Measurements from ENCODE around the gene TNNC2. TPM values are rescaled to one million over a fixed set of nuclear protein-coding genes. Genes with fewer than 3 reads are reported as not detected.
"Not testable (repeated sequence)": the region's sequence is repeated elsewhere in the genome, so short reads cannot be mapped to it uniquely, and the experiment has no call there.

Gene TNNC2
- 0.46 TPM in 1 of 2 replicates, not detected in the other for total RNA-seq
- 132 TPM for total RNA-seq (2013)
- 0.33 and 2.4 TPM in 2 replicates for polyA plus RNA-seq
- polyA minus RNA-seq: 0.93 and 0.94 TPM in 2 replicates

GRCh38 chr20:45827030-45827652, at the start of gene TNNC2:
Gene TNNC2, minus strand, starts transcription at chr20:45827312. Its CDS starts 64 bp downstream, at chr20:45827248.
- H3K36me3 ChIP-seq (replicated peaks in 1 of 2; ENCODE audit: control extremely low read depth in 1 of 2, control insufficient read depth in 1 of 2, extremely low read depth in 1 of 2, insufficient read depth in 2 of 2, low read length in 1 of 2): no peaks in the 10 kb centered on the region
- H3K4me1 ChIP-seq (ENCODE audit: control insufficient read depth in 2 of 2, insufficient read depth in 2 of 2, low read length in 2 of 2): peaks cover 17 to 23% of the 10 kb centered on the region in 2 donors
- no peaks in the 10 kb centered on the region for H3K79me2 ChIP-seq (ENCODE audit: control insufficient read depth, insufficient read depth, low read length)
- no peak within 1 kb of the TSS for H3K4me3 ChIP-seq (ENCODE audit: control extremely low read depth in 1 of 5, extremely low read depth in 1 of 5, insufficient read depth in 1 of 5, low read depth in 2 of 5, low read length in 4 of 5)
- no peak within 1 kb of the TSS for H3K27ac ChIP-seq (ENCODE audit: low read length in 2 of 2)
- CTCF ChIA-PET: interaction anchor here (1.5 kb wide), 1 partner anchor 63 kb away, joined by 4 read pairs; no protein-coding TSS in a partner anchor
- no peak for TF ChIP-seq CTCF (IDR thresholded peaks at IDR 0.05)
- no peak for TF ChIP-seq EZH2 (IDR thresholded peaks at IDR 0.05; ENCODE audit: borderline replicate concordance, insufficient read depth, low read depth, low read length, poor library complexity, severe bottlenecking)
- Mint-ChIP-seq H3K27me3 (peaks cover 16% of the 10 kb centered on the region), H3K4me3 (no peak within 1 kb of the TSS), H3K27ac (no peak within 1 kb of the TSS), H3K4me1 (peaks cover 19% of the 10 kb centered on the region), H3K9me3 (ENCODE audit: insufficient read depth) (no peaks in the 10 kb centered on the region)
- H2AFZ ChIP-seq (ENCODE audit: insufficient read depth, low read depth, low read length, poor library complexity, severe bottlenecking): no peak within 1 kb of the TSS
- 99% methylated on average over 7 of the region's 8 CpGs for WGBS (ENCODE audit: insufficient coverage)
- H3K4me2 ChIP-seq (replicated peaks; ENCODE audit: low read depth, low read length, poor library complexity, severe bottlenecking): no peak within 1 kb of the TSS
- intact Hi-C loops (cut with micrococcal nuclease): no loop called here
- H3K9me3 ChIP-seq (ENCODE audit: control extremely low read depth in 1 of 3, control insufficient read depth in 2 of 3, insufficient read depth in 1 of 3, low read length in 2 of 3): peaks cover 0 to 2% (median 0%) of the 10 kb centered on the region in 3 donors
- H3K9ac ChIP-seq (ENCODE audit: low read length): no peak within 1 kb of the TSS
- POLR2A ChIA-PET: no interaction called here
- peaks cover 0 to 17% (median 7%) of the 10 kb centered on the region in 4 experiments for H3K27me3 ChIP-seq (replicated peaks in 1 of 4; ENCODE audit: control extremely low read depth in 1 of 4, control insufficient read depth in 3 of 4, insufficient read depth in 4 of 4, low read length in 3 of 4)
- ATAC-seq (ENCODE audit: low read depth) (no peak), DNase-seq (no peak)
- H4K20me1 ChIP-seq (ENCODE audit: control insufficient read depth, insufficient read depth, low read length, poor library complexity, severe bottlenecking): no peaks in the 10 kb centered on the region

- Histone ChIP-seq H3K27ac (ENCODE audit: low read length in 2 of 2) (no peak overlapping the region), H3K9ac (ENCODE audit: low read length) (no peak overlapping the region), H3K36me3 (replicated peaks in 1 of 2; ENCODE audit: control extremely low read depth in 1 of 2, control insufficient read depth in 1 of 2, extremely low read depth in 1 of 2, insufficient read depth in 2 of 2, low read length in 1 of 2) (peaks cover 2 to 24% of the 10 kb centered on the region in 2 experiments), H3K4me2 (replicated peaks; ENCODE audit: low read depth, low read length, poor library complexity, severe bottlenecking) (no peak overlapping the region), H4K20me1 (ENCODE audit: control insufficient read depth, insufficient read depth, low read length, poor library complexity, severe bottlenecking) (no peaks in the 10 kb centered on the region), H3K9me3 (ENCODE audit: control extremely low read depth in 1 of 3, control insufficient read depth in 2 of 3, insufficient read depth in 1 of 3, low read length in 2 of 3) (no peaks in the 10 kb centered on the region), H3K4me3 (ENCODE audit: control extremely low read depth in 1 of 5, extremely low read depth in 1 of 5, insufficient read depth in 1 of 5, low read depth in 2 of 5, low read length in 4 of 5) (no peak overlapping the region), H2AFZ (ENCODE audit: insufficient read depth, low read depth, low read length, poor library complexity, severe bottlenecking) (no peak overlapping the region), H3K79me2 (ENCODE audit: control insufficient read depth, insufficient read depth, low read length) (no peaks in the 10 kb centered on the region), H3K27me3 (replicated peaks in 1 of 4; ENCODE audit: control extremely low read depth in 1 of 4, control insufficient read depth in 3 of 4, insufficient read depth in 4 of 4, low read length in 3 of 4) (no peaks in the 10 kb centered on the region), H3K4me1 (ENCODE audit: control insufficient read depth in 2 of 2, insufficient read depth in 2 of 2, low read length in 2 of 2) (no peaks in the 10 kb centered on the region)
- Mint-ChIP-seq H3K9me3 (ENCODE audit: insufficient read depth) (no peaks in the 10 kb centered on the region), H3K27me3 (no peaks in the 10 kb centered on the region), H3K4me1 (no peaks in the 10 kb centered on the region), H3K4me3 (no peak overlapping the region), H3K27ac (no peak overlapping the region)
- POLR2A ChIA-PET: interaction anchor here (1.2 to 1.6 kb wide), 2 partner anchors 35 to 60 kb away, joined by 3 to 6 read pairs; partner anchors contain the start of gene PCIF1
- DNase-seq (no peak), ATAC-seq (ENCODE audit: low read depth) (no peak)
- WGBS (ENCODE audit: insufficient coverage): 93% methylated on average over 4 of the region's 4 CpGs
- intact Hi-C loops (cut with micrococcal nuclease): no loop called here
- TF ChIP-seq EZH2 (IDR thresholded peaks at IDR 0.05; ENCODE audit: borderline replicate concordance, insufficient read depth, low read depth, low read length, poor library complexity, severe bottlenecking): no peak
- no peak for TF ChIP-seq CTCF (IDR thresholded peaks at IDR 0.05)
- CTCF ChIA-PET: interaction anchor here (0.7 kb wide), 1 partner anchor 687 kb away, joined by 4 read pairs; no protein-coding TSS in a partner anchor
These were observed 47.5 kb upstream of the TNNC2 start for GRCh38 chr20:45874576-45874975.

- 99% methylated on average over 8 of the region's 10 CpGs for whole genome bisulfite sequencing (ENCODE audit: insufficient coverage)
- H3K4me1 Mint-ChIP-seq; H3K4me3 ChIP-seq (ENCODE audit: control extremely low read depth in 1 of 5, extremely low read depth in 1 of 5, insufficient read depth in 1 of 5, low read depth in 2 of 5, low read length in 4 of 5); H3K4me1 ChIP-seq (ENCODE audit: control insufficient read depth in 2 of 2, insufficient read depth in 2 of 2, low read length in 2 of 2); H3K4me2 ChIP-seq (replicated peaks; ENCODE audit: low read depth, low read length, poor library complexity, severe bottlenecking); H3K27ac ChIP-seq (ENCODE audit: low read length in 2 of 2); H3K9me3 ChIP-seq (ENCODE audit: control extremely low read depth in 1 of 3, control insufficient read depth in 2 of 3, insufficient read depth in 1 of 3, low read length in 2 of 3); H3K79me2 ChIP-seq (ENCODE audit: control insufficient read depth, insufficient read depth, low read length); DNase-seq; CTCF ChIA-PET; H3K27me3 Mint-ChIP-seq; H3K9me3 Mint-ChIP-seq (ENCODE audit: insufficient read depth); ATAC-seq (ENCODE audit: low read depth); H3K27me3 ChIP-seq (replicated peaks in 1 of 4; ENCODE audit: control extremely low read depth in 1 of 4, control insufficient read depth in 3 of 4, insufficient read depth in 4 of 4, low read length in 3 of 4); H3K9ac ChIP-seq (ENCODE audit: low read length); H3K4me3 Mint-ChIP-seq; H2AFZ ChIP-seq (ENCODE audit: insufficient read depth, low read depth, low read length, poor library complexity, severe bottlenecking); H4K20me1 ChIP-seq (ENCODE audit: control insufficient read depth, insufficient read depth, low read length, poor library complexity, severe bottlenecking); intact Hi-C loops (cut with micrococcal nuclease); H3K27ac Mint-ChIP-seq: not testable (repeated sequence)
- POLR2A ChIA-PET: interaction anchor here (1.2 to 1.6 kb wide), 2 partner anchors 35 to 61 kb away, joined by 3 to 6 read pairs; partner anchors contain the start of gene PCIF1
- peaks cover 2 to 24% of the 10 kb centered on the region in 2 experiments for H3K36me3 ChIP-seq (replicated peaks in 1 of 2; ENCODE audit: control extremely low read depth in 1 of 2, control insufficient read depth in 1 of 2, extremely low read depth in 1 of 2, insufficient read depth in 2 of 2, low read length in 1 of 2)
These were observed 47.0 kb upstream of the TNNC2 start for GRCh38 chr20:45874104-45874481.

All from B cell (primary cell).